Measurements from ENCODE around the gene RNU6-9. TPM values are rescaled to one million over a fixed set of nuclear protein-coding genes. Genes with fewer than 3 reads are reported as not detected.
A peak's percentile ranks its signal among the peaks of the same experiment; 100 is the strongest.

RNU6-9 gene
- total RNA-seq, 1 experiment from 2014 or later = not detected

- Mint-ChIP-seq H3K9me3 (no peaks in the 10 kb centered on the region), H3K4me1 (peaks cover 19% of the 10 kb centered on the region), H3K4me3 (peak overlapping the region; percentile 75), H3K36me3 (peaks cover 11% of the 10 kb centered on the region), H3K27ac (no peak overlapping the region), H3K27me3 (ENCODE audit: low read depth) (no peaks in the 10 kb centered on the region; the same call in 1 of the 2 replicates)
- CTCF ChIA-PET = no interaction called here
- DNase-seq (ENCODE audit: low spot score) (no peak), ATAC-seq (peak; percentile 19)
- POLR2A ChIA-PET = interaction anchor here (1.2 kb wide), 1 partner anchor 56 kb away, joined by 4 read pairs; the partner anchor contains the start of gene WDR18
- 0 out of 2 replicates have a peak, but pooled peaks have one; percentile 31 for TF ChIP-seq SP1 (CRISPR knock-in tag; conservative IDR thresholded peaks at IDR 0.05)
- TF ChIP-seq HMGXB4 (CRISPR knock-in tag; IDR thresholded peaks at IDR 0.05) = no peak
These were observed 34.6 kb downstream of the RNU6-9 start for GRCh38 chr19:927780-928401.

- Mint-ChIP-seq H3K27ac (peak overlapping the region; percentile 23; the same call in 1 of the 2 replicates), H3K4me3 (peak overlapping the region; percentile 33), H3K9me3 (no peaks in the 10 kb centered on the region), H3K27me3 (ENCODE audit: low read depth) (no peaks in the 10 kb centered on the region), H3K36me3 (peaks cover 11% of the 10 kb centered on the region), H3K4me1 (peaks cover 19% of the 10 kb centered on the region)
- ATAC-seq = no peak
- CTCF ChIA-PET = interaction anchor here (0.6 kb wide), 1 partner anchor 65 kb away, joined by 3 read pairs; no protein-coding TSS in a partner anchor
- peak; percentile 55 for DNase-seq (ENCODE audit: low spot score)
- POLR2A ChIA-PET = no interaction called here
- TF ChIP-seq ZNF121 (CRISPR knock-in tag; IDR thresholded peaks at IDR 0.05) = 0 out of 2 replicates have a peak, but pooled peaks have one; percentile 44
- no peak for TF ChIP-seq TEAD1 (CRISPR knock-in tag; IDR thresholded peaks at IDR 0.05)
- TF ChIP-seq USF2 (CRISPR knock-in tag; IDR thresholded peaks at IDR 0.05) = peak; percentile 47; the same call in 1 of the 2 replicates
- no peak for TF ChIP-seq CREB1 (CRISPR knock-in tag; IDR thresholded peaks at IDR 0.05)
These were observed 35.4 kb downstream of the RNU6-9 start for GRCh38 chr19:928471-929202.

GRCh38 chr19:929203-929890 is 36.1 kb downstream of the RNU6-9 start:
- Mint-ChIP-seq H3K27ac (no peak overlapping the region), H3K36me3 (peaks cover 11% of the 10 kb centered on the region), H3K4me1 (peaks cover 17% of the 10 kb centered on the region), H3K9me3 (no peaks in the 10 kb centered on the region), H3K27me3 (ENCODE audit: low read depth) (no peaks in the 10 kb centered on the region), H3K4me3 (no peak overlapping the region)
- CTCF ChIA-PET = interaction anchor here (0.6 to 0.9 kb wide), 2 partner anchors 15 to 66 kb away, joined by 3 read pairs; no protein-coding TSS in a partner anchor
- TF ChIP-seq NR2C2 (CRISPR knock-in tag; IDR thresholded peaks at IDR 0.05) (no peak), FOXP1 (CRISPR knock-in tag; IDR thresholded peaks at IDR 0.05; ENCODE audit: borderline replicate concordance) (no peak), E2F4 (CRISPR knock-in tag; IDR thresholded peaks at IDR 0.05; ENCODE audit: borderline replicate concordance, low read depth) (no peak)
- POLR2A ChIA-PET = no interaction called here
- DNase-seq (ENCODE audit: low spot score) = no peak
- ATAC-seq = no peak

GRCh38 chr19:929891-930258 is 36.6 kb downstream of the RNU6-9 start:
- ATAC-seq (no peak), DNase-seq (ENCODE audit: low spot score) (no peak)
- Mint-ChIP-seq H3K4me3 (no peak overlapping the region), H3K27me3 (ENCODE audit: low read depth) (no peaks in the 10 kb centered on the region), H3K27ac (no peak overlapping the region), H3K36me3 (peaks cover 11% of the 10 kb centered on the region), H3K9me3 (no peaks in the 10 kb centered on the region), H3K4me1 (peaks cover 16% of the 10 kb centered on the region)
- no peak for TF ChIP-seq HMGXB4 (CRISPR knock-in tag; IDR thresholded peaks at IDR 0.05)
- peak; percentile 96 for TF ChIP-seq ZNF121 (CRISPR knock-in tag; IDR thresholded peaks at IDR 0.05)
- ChIA-PET POLR2A (no interaction called here), CTCF (interaction anchor here (0.9 kb wide), 1 partner anchor 14 kb away, joined by 3 read pairs; no protein-coding TSS in a partner anchor)

All from WTC11 (cell line).